Endothelial cell (in vitro differentiated cells): ENCODE results near the gene PKP2. TPM values are rescaled to one million over a fixed set of nuclear protein-coding genes. Genes with fewer than 3 reads are reported as not detected.

ENCODE experiments used
- DNase-seq: peaks from one replicate; pipeline ENCODE4 v3.0.0; 2021; ENCODE audit warnings: low spot score
- H3K27ac Mint-ChIP-seq: one replicate; pipeline ENCODE4 v1.8.0; 2021; ENCODE audit warnings: mixed read lengths, inconsistent platforms; ENCODE audit not compliant: unreplicated experiment
- H3K27me3 Mint-ChIP-seq: one replicate; pipeline ENCODE4 v1.8.0; 2021; ENCODE audit warnings: mild to moderate bottlenecking, moderate library complexity, mixed read lengths, inconsistent platforms; ENCODE audit not compliant: unreplicated experiment
- H3K36me3 Mint-ChIP-seq: one replicate; pipeline ENCODE4 v1.8.0; 2021; ENCODE audit warnings: mild to moderate bottlenecking, low read depth, mixed read lengths, inconsistent platforms; ENCODE audit not compliant: unreplicated experiment
- H3K4me1 Mint-ChIP-seq: one replicate; pipeline ENCODE4 v1.8.0; 2021; ENCODE audit warnings: mild to moderate bottlenecking, mixed read lengths, inconsistent platforms; ENCODE audit not compliant: unreplicated experiment
- H3K4me3 Mint-ChIP-seq: one replicate; pipeline ENCODE4 v1.8.0; 2021; ENCODE audit warnings: mild to moderate bottlenecking, mixed read lengths, inconsistent platforms; ENCODE audit not compliant: unreplicated experiment
- H3K9me3 Mint-ChIP-seq: one replicate; pipeline ENCODE4 v1.8.0; 2021; ENCODE audit warnings: mixed read lengths, inconsistent platforms; ENCODE audit not compliant: unreplicated experiment
- total RNA-seq: library from RNA; stranded (reverse); fragmentation: NEBNext Ultra II Directional; extraction: Animal tissue kit (Norgen Biotek cat#: 25700); gene quantifications from one replicate; pipeline ENCODE4 v1.2.1, GENCODE V29; 2021; ENCODE audit not compliant: unreplicated experiment
- TF ChIP-seq, protein P1 (sequence below): fragments of 200-600 bp; sonication (generic); IDR thresholded peaks from one replicate; pipeline ENCODE4 v1.5.0; 2021; ENCODE audit warnings: antibody characterized with exemption; ENCODE audit not compliant: unreplicated experiment

The PKP2 gene
- total RNA-seq, 1 donor from 2014 or later = 9.0 TPM

GRCh38 chr12:32821293-32821692 is 75.3 kb downstream of the PKP2 start:
- H3K4me3 Mint-ChIP-seq = no peak overlapping the region
- TF ChIP-seq, protein P1, sequence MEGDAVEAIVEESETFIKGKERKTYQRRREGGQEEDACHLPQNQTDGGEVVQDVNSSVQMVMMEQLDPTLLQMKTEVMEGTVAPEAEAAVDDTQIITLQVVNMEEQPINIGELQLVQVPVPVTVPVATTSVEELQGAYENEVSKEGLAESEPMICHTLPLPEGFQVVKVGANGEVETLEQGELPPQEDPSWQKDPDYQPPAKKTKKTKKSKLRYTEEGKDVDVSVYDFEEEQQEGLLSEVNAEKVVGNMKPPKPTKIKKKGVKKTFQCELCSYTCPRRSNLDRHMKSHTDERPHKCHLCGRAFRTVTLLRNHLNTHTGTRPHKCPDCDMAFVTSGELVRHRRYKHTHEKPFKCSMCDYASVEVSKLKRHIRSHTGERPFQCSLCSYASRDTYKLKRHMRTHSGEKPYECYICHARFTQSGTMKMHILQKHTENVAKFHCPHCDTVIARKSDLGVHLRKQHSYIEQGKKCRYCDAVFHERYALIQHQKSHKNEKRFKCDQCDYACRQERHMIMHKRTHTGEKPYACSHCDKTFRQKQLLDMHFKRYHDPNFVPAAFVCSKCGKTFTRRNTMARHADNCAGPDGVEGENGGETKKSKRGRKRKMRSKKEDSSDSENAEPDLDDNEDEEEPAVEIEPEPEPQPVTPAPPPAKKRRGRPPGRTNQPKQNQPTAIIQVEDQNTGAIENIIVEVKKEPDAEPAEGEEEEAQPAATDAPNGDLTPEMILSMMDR = no peak
- H3K36me3 Mint-ChIP-seq = no peaks in the 10 kb centered on the region
- H3K4me1 Mint-ChIP-seq = no peaks in the 10 kb centered on the region
- no peaks in the 10 kb centered on the region for H3K27me3 Mint-ChIP-seq
- no peaks in the 10 kb centered on the region for H3K9me3 Mint-ChIP-seq
- H3K27ac Mint-ChIP-seq = no peak overlapping the region
- no peak for DNase-seq

DNA sequence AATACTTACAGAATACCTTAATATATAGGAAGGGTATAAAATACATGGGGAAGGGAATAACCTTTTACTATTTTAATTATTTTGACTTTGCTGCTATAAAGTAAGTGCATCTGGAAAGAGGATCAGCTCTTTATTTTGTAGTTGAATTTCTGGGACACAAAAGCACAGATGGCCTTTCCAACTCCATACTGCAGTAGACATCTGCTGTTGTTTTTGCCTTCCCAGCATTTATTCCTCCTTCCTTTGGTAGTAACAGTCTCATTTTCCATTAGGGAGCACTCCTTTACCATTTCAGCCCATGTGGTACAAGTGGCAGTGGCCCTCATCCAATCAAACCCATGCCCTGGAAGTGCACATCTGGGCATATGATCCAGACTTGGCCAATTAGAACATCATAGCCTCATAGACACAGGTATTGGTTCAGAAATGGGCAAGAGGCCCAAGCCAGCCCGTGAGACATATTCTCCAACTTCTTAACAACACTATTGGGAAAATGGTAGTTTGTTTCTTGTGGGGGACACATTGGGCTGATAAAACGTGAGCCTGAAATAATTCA is 76.1 kb downstream of the PKP2 start:
- TF ChIP-seq, protein P1 = no peak
- Mint-ChIP-seq H3K4me3 (no peak overlapping the region), H3K4me1 (no peaks in the 10 kb centered on the region), H3K9me3 (no peaks in the 10 kb centered on the region), H3K27ac (no peak overlapping the region), H3K27me3 (no peaks in the 10 kb centered on the region), H3K36me3 (no peaks in the 10 kb centered on the region)
- DNase-seq = no peak

DNA sequence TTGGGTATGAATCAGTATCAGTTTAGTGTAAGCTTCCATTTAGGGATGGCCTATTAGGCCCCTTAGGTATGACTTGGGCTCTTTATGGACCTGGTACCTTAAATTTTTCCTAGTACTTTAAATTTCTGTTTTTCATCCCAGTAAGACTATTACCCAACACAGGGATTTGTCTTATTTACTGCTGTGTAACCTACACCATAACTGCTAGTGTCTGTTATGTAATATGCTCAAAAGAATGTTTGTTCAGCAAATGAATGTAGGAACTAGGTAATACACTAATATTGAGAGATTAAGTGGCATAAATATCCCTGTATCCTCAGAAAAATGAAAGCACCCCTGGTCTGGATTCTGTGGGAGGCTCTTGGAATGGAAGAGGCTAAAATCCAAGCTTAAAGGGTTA is 77.2 kb downstream of the PKP2 start:
- H3K4me3 Mint-ChIP-seq = no peak overlapping the region
- no peak overlapping the region for H3K27ac Mint-ChIP-seq
- no peaks in the 10 kb centered on the region for H3K9me3 Mint-ChIP-seq
- H3K36me3 Mint-ChIP-seq = no peaks in the 10 kb centered on the region
- no peak for DNase-seq
- H3K4me1 Mint-ChIP-seq = no peaks in the 10 kb centered on the region
- TF ChIP-seq, protein P1 = no peak
- no peaks in the 10 kb centered on the region for H3K27me3 Mint-ChIP-seq

- no peak overlapping the region for H3K4me3 Mint-ChIP-seq
- no peak for DNase-seq
- TF ChIP-seq, protein P1 = no peak
- no peaks in the 10 kb centered on the region for H3K4me1 Mint-ChIP-seq
- H3K27ac Mint-ChIP-seq = no peak overlapping the region
- H3K9me3 Mint-ChIP-seq = no peaks in the 10 kb centered on the region
- no peaks in the 10 kb centered on the region for H3K27me3 Mint-ChIP-seq
- H3K36me3 Mint-ChIP-seq = peaks cover 3% of the 10 kb centered on the region
Observed at GRCh38 chr12:32811686-32812392, 84.7 kb downstream of the PKP2 start.

DNA sequence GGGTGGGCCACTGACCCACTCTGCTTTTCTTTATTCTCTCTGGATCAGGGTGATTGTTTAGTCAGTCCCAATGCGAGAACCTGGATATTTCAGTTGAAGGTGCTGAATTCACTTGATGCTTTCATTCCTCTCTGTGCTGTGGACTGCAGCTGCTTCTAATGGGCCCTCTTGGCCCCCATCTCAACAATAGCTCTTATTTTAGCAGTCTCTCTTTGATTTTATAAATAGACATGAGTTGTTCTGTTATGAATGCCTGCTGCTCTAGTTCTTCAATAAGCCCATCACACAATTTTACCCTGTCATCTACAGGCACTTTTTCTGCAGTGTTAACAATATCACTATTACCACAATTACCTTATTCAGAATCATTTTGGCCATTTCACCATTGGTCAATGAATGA is 86.7 kb downstream of the PKP2 start:
- Mint-ChIP-seq H3K4me1 (no peaks in the 10 kb centered on the region), H3K27me3 (no peaks in the 10 kb centered on the region), H3K36me3 (peaks cover 3% of the 10 kb centered on the region), H3K27ac (peak overlapping the region; percentile 10), H3K9me3 (no peaks in the 10 kb centered on the region), H3K4me3 (no peak overlapping the region)
- TF ChIP-seq, protein P1 = no peak
- DNase-seq = no peak
